H1 (cell line): ENCODE measurements around the gene RNF125. TPM values are rescaled to one million over a fixed set of nuclear protein-coding genes. Genes with fewer than 3 reads are reported as not detected.

ENCODE experiments used
- FOSL1 ChIP-seq: IDR thresholded peaks from 2 replicates; pipeline ENCODE4 v1.6.1; 2011; ENCODE audit warnings: mild to moderate bottlenecking, low read depth, low read length, moderate library complexity; ENCODE audit not compliant: insufficient read depth
- polyA plus RNA-seq, 7 experiments: library from polyadenylated mRNA; depleted of rRNA in 3 of 7; stranded (reverse) in 5 of 7; unstranded in 2 of 7; fragments of >200 nt in 5 of 7; fragments of 200-250 nt in 2 of 7; gene quantifications; 1 replicate in 5 of 7; 2 replicates in 1 of 7; 4 replicates in 1 of 7; pipeline versions ENCODE4 v1.2.1 to v1.2.3, GENCODE V29; 2011 to 2013; ENCODE audit warnings: missing spikeins in 2 of 7, mixed read lengths in 2 of 7
- total RNA-seq: library from RNA; stranded (reverse); fragmentation: NEBNext Ultra II Directional; extraction: Animal tissue kit (Norgen Biotek cat#: 25700); gene quantifications from 2 replicates; pipeline ENCODE4 v1.2.1, GENCODE V29; 2021
- TF ChIP-seq, protein P1 (sequence below): IDR thresholded peaks from 2 replicates; pipeline ENCODE4 v1.6.1; 2011; ENCODE audit warnings: low read length, improper control_type of control experiment

The RNF125 gene
- total and polyA plus RNA-seq, 2 of the 8 experiments (the other 6 are each of a cell fraction or from before 2014, with no cell fraction given): 14.3 to 15.2 TPM

GRCh38 chr18:31976242-31976641, 42.4 kb upstream of the RNF125 start (continued):
- TF ChIP-seq FOSL1: no peak
- TF ChIP-seq, protein P1, sequence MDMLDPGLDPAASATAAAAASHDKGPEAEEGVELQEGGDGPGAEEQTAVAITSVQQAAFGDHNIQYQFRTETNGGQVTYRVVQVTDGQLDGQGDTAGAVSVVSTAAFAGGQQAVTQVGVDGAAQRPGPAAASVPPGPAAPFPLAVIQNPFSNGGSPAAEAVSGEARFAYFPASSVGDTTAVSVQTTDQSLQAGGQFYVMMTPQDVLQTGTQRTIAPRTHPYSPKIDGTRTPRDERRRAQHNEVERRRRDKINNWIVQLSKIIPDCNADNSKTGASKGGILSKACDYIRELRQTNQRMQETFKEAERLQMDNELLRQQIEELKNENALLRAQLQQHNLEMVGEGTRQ: no peak
